Myometrial cell (primary cell): ENCODE data around the gene PLCE1. TPM values are rescaled to one million over a fixed set of nuclear protein-coding genes. Genes with fewer than 3 reads are reported as not detected.

Experiments
- total RNA-seq: library from RNA; depleted of rRNA; stranded (reverse); fragments of >200 nt; gene quantifications from 2 replicates; pipeline ENCODE4 v1.2.3, GENCODE V29; 2015

The PLCE1 gene
- 2.3 and 3.5 TPM in 2 replicates for total RNA-seq

DNA sequence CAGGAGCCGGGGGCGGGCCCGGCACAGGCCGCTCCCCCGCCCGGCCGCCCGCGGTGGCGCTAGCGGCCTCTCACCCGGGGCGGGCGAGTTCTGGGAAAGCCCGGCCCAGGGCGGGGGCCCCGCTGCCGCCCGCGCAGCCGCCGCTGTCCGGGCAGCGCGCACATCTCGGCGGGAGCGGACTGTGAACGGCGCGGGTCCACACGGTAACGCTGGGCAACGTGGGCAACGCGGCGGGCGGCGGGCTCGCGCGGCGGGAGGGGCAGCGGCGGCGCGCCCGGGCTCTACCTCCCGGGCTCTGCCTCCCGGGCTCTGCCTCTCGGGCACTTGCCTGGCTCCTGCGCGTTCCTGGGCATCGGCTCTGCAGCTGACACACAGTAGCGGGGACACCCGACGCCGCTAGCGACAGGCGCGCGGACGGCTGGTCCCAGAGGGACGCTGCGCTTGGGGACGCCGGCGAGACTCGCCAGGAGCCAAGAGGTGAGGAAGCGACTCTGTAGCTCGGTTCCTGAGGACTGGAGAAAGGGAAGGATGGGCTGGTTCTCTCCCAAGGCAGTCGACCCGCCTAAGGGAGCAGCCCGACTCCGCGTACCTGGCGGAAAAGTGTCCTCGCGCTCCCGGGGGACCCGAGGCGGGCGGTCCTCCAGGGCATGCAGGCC lies at the start of gene PLCE1:
TSS of gene PLCE1 (plus strand) at position 150 of the 656 bp plus-strand sequence. CDS start 37,116 bp downstream, outside the sequence.

Other genes starting within 250 kb of the PLCE1 start
- not detected in 2 replicates for gene LGI1, start 236.0 kb upstream of the PLCE1 start, total RNA-seq
- 3.0 and 3.7 TPM in 2 replicates for gene SLC35G1, start 100.0 kb upstream of the PLCE1 start, total RNA-seq